ENCODE results near the gene ID3. TPM values are rescaled to one million over a fixed set of nuclear protein-coding genes. Genes with fewer than 3 reads are reported as not detected.
A peak's percentile ranks its signal among the peaks of the same experiment; 100 is the strongest.

ID3 gene
- total and polyA plus RNA-seq, 9 of the 15 experiments (the other 6 are each of a cell fraction or from before 2014, with no cell fraction given): 6.8 to 59.8 (median 23.5) TPM

DNA sequence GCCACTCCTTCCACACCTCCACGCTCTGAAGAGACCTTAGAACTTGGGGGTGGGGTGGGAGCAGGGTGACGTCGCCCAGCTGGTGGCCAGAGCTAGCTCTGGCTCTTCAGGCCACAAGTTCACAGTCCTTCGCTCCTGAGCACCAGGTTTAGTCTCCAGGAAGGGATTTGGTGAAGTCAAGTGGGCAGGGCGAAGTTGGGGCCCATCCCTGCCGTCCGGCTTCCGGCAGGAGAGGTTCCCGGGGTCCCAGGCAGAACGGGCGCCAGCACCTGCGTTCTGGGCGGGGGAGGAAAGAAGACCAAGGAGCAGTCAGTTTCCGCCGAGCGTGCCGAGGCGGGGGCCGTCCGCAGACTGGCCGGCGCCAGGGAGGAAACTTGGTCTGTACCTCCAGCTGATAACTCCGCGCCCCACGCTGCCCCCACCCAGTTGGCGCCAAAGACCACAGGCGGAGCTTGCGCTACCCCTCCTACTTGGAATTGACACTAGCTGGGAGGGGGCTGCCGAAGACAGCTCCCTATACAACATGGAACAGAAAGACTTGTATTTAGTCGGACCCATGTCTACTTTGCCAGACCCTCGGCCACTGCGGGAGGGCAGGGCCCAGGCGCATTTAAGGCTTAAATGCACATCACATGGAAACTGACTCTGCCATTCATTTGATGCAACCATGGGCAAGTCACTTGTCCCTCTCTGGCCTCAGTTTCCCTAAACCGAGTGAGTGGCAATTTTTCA, 995 bp downstream of the ID3 start (continued):
- TF ChIP-seq, protein P1, sequence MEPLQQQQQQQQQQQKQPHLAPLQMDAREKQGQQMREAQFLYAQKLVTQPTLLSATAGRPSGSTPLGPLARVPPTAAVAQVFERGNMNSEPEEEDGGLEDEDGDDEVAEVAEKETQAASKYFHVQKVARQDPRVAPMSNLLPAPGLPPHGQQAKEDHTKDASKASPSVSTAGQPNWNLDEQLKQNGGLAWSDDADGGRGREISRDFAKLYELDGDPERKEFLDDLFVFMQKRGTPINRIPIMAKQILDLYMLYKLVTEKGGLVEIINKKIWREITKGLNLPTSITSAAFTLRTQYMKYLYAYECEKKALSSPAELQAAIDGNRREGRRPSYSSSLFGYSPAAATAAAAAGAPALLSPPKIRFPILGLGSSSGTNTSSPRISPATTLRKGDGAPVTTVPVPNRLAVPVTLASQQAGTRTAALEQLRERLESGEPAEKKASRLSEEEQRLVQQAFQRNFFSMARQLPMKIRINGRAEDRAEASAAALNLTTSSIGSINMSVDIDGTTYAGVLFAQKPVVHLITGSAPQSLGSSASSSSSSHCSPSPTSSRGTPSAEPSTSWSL (CRISPR knock-in tag; IDR thresholded peaks at IDR 0.05; ENCODE audit: borderline replicate concordance): no peak
- TF ChIP-seq, protein P2, sequence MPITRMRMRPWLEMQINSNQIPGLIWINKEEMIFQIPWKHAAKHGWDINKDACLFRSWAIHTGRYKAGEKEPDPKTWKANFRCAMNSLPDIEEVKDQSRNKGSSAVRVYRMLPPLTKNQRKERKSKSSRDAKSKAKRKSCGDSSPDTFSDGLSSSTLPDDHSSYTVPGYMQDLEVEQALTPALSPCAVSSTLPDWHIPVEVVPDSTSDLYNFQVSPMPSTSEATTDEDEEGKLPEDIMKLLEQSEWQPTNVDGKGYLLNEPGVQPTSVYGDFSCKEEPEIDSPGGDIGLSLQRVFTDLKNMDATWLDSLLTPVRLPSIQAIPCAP (CRISPR knock-in tag; IDR thresholded peaks at IDR 0.05; ENCODE audit: borderline replicate concordance): no peak
- no peak for TF ChIP-seq ZNF143 (CRISPR knock-in tag; IDR thresholded peaks at IDR 0.05)
- no peak for TF ChIP-seq EHMT2 (IDR thresholded peaks at IDR 0.05)
- peak; percentile 48 for TF ChIP-seq TAF1 (IDR thresholded peaks at IDR 0.05; ENCODE audit: control insufficient read depth, extremely low read depth, insufficient read depth, low read length, severe bottlenecking)
- no peak for TF ChIP-seq CBX1 (IDR thresholded peaks at IDR 0.05; ENCODE audit: low read depth)
- TF ChIP-seq TAF9B (IDR thresholded peaks at IDR 0.05; ENCODE audit: partially characterized antibody): peak; percentile 95
- TF ChIP-seq TSC22D4 (tag; IDR thresholded peaks at IDR 0.05): no peak
- no peak for TF ChIP-seq MTF1 (CRISPR knock-in tag; IDR thresholded peaks at IDR 0.05; ENCODE audit: borderline replicate concordance)
- TF ChIP-seq, protein P3, sequence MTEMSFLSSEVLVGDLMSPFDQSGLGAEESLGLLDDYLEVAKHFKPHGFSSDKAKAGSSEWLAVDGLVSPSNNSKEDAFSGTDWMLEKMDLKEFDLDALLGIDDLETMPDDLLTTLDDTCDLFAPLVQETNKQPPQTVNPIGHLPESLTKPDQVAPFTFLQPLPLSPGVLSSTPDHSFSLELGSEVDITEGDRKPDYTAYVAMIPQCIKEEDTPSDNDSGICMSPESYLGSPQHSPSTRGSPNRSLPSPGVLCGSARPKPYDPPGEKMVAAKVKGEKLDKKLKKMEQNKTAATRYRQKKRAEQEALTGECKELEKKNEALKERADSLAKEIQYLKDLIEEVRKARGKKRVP (CRISPR knock-in tag; IDR thresholded peaks at IDR 0.05): no peak
- TF ChIP-seq BRD4 (IDR thresholded peaks at IDR 0.05): no peak; the same call in 1 of the 2 replicates
- TF ChIP-seq SIRT6 (IDR thresholded peaks at IDR 0.05; ENCODE audit: low read depth, low read length): no peak
- TF ChIP-seq, protein P4, sequence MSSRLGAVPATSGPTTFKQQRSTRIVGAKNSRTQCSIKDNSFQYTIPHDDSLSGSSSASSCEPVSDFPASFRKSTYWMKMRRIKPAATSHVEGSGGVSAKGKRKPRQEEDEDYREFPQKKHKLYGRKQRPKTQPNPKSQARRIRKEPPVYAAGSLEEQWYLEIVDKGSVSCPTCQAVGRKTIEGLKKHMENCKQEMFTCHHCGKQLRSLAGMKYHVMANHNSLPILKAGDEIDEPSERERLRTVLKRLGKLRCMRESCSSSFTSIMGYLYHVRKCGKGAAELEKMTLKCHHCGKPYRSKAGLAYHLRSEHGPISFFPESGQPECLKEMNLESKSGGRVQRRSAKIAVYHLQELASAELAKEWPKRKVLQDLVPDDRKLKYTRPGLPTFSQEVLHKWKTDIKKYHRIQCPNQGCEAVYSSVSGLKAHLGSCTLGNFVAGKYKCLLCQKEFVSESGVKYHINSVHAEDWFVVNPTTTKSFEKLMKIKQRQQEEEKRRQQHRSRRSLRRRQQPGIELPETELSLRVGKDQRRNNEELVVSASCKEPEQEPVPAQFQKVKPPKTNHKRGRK (tag; IDR thresholded peaks at IDR 0.05): no peak
- TF ChIP-seq ZZZ3 (IDR thresholded peaks at IDR 0.05): no peak
- no peak for TF ChIP-seq NR2C2 (CRISPR knock-in tag; IDR thresholded peaks at IDR 0.05)
- peak; percentile 63; the same call in 1 of the 2 replicates for TF ChIP-seq NR2C2 (tag; IDR thresholded peaks at IDR 0.05)
- no peak; the same call in 1 of the 2 replicates for TF ChIP-seq FOXM1 (IDR thresholded peaks at IDR 0.05; ENCODE audit: low read depth)
- TF ChIP-seq FOXM1 (CRISPR knock-in tag; IDR thresholded peaks at IDR 0.05; ENCODE audit: low read depth): no peak
- TF ChIP-seq, protein P5, sequence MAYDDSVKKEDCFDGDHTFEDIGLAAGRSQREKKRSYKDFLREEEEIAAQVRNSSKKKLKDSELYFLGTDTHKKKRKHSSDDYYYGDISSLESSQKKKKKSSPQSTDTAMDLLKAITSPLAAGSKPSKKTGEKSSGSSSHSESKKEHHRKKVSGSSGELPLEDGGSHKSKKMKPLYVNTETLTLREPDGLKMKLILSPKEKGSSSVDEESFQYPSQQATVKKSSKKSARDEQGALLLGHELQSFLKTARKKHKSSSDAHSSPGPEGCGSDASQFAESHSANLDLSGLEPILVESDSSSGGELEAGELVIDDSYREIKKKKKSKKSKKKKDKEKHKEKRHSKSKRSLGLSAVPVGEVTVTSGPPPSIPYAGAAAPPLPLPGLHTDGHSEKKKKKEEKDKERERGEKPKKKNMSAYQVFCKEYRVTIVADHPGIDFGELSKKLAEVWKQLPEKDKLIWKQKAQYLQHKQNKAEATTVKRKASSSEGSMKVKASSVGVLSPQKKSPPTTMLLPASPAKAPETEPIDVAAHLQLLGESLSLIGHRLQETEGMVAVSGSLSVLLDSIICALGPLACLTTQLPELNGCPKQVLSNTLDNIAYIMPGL (CRISPR knock-in tag; IDR thresholded peaks at IDR 0.05): no peak
- TF ChIP-seq TCF3 (CRISPR knock-in tag; IDR thresholded peaks at IDR 0.05): peak; percentile 74
- 0 out of 2 replicates have a peak, but pooled peaks have one; percentile 34 for TF ChIP-seq PHTF2 (CRISPR knock-in tag; IDR thresholded peaks at IDR 0.05)
